Measurements from ENCODE around the gene RAB6B.

The RAB6B gene

DNA sequence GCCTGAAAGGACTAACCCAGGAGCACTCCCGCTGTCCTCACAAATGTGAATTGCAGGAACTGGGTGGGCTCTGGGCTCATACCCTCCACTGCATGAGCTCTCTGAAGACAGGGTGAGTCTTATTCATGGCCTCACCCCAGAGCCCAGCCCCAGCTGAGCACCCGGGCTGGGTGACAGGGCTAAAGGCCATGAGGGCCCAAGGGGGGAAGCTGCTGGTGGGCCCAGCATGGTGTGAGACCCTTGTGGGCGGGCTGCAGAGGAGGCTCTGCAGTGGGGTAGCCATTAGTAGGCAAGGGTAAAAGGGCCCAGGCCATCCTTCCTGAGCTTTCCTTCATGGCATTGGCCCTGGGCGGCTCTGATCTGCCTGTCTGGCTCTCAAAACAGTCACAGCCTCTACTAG, 59.7 kb downstream of the RAB6B start:
- no peak for DNase-seq (ENCODE audit: low read depth)

DNA sequence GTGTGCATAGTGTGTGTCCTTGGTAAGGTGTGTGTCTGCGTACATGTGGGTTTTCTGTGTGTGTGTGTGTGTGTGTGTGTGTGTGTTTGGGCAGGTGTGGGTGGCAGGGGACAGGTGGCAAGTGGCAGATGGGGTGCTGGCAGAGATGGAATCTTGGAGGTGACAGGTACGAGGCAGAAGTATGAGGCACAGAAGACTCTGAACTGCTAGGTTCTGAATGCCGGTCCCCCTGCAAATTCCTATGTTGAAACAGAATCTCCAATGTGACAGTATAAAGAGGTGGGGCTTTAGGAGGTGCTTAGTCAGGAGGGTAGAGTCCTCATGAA, 60.3 kb downstream of the RAB6B start:
- DNase-seq (ENCODE audit: low read depth) = no peak

DNA sequence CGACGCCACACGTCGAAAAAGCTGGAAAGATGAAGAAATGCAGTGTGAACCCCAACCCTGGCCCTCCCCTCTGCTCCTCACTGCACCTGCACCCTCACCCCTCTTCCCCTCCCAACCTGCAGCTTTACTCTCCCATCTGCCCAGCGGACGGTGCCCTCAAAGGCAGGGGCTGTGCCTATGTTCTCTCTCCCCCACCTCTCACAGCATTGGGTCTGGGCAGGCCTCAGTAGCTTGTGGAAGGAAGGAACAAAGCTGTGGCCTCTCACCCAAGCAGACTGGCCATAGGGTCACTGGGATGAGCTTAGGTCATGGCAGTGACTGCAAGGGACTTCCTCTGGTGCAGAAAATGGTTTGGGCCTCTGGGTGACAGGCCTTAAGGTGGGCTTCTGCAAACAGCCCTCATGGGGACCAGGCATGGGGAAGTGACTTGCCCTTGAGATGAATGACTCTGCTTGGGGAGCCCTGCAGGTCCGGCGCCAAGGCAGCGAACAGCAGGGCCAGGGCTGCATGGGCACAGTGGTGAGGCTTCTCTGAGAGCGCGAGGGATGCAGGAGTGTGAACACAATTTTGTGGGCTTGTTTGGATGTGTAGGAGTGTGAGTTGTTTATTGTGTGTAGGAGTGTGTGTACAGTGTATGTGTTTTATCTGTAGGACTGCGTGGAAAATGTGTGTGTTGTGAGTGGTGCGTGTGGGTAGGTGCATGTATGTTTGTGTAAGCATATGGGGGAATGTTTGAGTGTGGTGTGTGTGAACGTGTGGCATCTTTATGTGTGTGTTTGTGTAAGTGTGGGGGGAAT, 60.9 kb downstream of the RAB6B start:
- DNase-seq (ENCODE audit: low read depth) = no peak

DNA sequence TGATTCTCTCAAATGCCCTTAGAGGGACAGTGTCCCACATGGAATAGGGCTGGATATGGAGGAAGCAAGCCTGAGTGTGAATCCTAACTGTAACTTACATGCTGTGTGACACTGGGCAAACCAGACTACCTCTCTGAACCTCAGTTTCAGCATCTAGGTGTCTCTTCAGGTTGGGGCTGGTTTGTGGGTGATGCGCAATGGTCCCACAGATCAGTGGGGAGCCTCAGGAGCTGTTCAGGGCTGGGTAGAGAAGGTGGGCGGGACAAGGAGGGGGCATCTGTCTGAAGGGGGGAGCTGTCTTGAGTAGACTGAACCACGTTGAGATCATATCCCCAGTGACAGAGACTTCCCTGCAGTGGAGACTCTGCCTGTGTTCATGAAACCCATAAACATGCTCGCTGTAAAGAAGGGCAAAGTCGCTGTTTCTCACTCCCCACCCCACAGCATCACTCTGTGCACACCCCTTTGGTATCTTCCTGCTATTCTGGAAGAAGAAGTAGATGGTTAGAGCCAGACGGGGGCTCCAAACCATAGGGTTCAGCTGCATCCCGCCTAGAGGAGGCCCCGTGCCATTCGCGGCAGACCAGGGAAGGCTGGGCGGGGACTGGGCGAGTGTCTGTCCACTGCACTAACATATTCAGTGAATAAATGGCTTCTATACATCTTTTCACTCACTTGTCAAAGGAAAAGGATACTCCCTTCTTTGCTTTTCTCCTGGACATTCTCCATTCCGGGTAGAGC, 61.6 kb downstream of the RAB6B start:
- DNase-seq (ENCODE audit: low read depth) = no peak

DNA sequence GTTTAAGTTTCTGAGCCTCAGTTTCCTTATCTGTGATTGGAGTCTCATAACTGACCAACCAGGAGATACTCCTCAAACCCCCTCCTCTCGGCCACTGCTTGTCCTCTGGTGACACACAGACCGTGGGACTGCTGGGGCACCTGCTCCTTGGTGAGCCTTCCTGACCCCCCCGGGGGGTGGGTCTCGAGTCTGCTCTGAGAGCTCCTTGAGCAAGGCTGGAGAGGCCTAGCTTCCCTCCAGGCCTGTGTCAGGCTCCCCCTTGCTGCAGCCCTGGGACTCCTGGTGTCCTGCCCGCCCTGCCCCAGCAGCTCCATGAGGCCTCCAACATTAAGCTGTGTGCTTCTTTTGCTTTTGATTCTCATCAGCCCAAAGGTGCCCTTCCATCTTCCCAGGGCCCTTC, 62.4 kb downstream of the RAB6B start:
- no peak for DNase-seq (ENCODE audit: low read depth)

DNA sequence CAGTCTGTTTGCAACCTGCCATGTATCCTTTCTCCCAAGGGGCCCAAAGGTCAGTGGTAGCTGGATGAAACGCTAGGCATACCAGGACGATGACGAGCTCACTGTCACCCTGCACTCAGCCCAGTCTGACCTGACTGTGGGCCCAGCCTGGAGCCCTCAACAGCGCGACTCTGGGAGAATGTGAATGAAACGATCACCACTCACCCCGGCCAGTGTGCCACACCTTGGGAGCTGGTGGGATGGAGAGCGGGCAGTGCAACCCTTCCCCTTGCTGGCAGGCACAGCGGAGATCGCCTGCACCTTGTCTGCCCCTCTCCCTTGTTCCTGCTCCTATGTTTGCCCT, 62.9 kb downstream of the RAB6B start:
- DNase-seq (ENCODE audit: low read depth) = no peak

DNA sequence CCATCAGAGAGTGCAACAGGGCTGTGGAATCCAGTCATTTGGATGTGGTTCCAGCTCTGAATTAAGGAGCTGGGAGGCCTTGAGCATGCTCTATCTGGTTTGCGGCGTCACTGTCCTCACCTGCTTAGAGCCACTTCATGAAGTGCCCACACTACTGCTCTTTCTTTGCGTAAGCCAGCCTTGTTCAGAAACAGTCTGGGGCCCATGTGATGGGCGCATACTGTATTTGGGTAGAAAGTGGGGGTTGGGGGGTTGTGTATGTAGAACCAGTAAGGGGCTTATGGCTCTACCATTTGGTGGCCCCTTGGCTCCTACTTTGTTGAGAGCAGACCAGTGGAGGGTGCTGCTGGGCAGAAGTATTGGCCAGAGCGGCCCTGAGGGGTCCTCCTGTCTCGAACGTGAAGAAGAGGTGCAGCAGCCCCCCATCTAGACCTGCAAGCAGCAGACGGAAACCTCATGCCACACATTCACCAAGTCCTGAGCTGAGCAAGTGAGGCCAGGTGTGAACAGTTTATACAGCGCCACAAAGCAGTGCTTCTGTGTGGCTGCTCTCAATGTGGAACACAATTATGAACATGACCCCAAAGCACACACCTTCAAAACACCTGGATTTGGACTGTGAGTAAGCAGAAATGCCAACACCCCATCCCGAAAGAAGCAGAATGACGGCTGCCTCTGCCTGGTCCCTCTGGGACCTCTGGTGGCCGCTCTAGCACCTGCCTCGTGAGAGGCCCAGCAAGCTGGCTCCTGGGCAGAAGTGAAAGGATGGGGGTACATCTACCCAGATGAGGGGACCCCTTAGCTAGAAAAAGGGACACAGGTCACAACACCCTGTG, 63.5 kb downstream of the RAB6B start:
- DNase-seq (ENCODE audit: low read depth) = no peak

DNA sequence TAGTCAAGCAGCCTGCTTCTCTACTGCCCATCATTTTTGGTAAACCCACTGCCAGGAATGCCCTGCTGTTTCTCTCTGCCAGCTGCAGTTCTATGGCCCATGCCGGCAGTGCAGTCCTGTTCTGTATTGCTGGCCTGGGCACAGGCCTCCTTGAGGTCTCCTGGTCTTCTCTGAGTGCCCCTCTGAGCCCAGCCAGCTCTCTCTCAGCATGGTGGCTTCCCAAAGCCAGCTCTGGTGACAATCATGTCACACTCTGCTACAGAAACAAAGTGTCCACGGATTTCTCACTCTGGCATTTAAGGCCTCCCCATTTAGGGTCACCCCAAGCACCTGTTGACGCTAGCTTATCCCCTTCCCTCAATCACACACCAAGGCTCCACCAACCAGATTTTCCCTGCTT, 65.6 kb downstream of the RAB6B start:
- DNase-seq (ENCODE audit: low read depth) = no peak

DNA sequence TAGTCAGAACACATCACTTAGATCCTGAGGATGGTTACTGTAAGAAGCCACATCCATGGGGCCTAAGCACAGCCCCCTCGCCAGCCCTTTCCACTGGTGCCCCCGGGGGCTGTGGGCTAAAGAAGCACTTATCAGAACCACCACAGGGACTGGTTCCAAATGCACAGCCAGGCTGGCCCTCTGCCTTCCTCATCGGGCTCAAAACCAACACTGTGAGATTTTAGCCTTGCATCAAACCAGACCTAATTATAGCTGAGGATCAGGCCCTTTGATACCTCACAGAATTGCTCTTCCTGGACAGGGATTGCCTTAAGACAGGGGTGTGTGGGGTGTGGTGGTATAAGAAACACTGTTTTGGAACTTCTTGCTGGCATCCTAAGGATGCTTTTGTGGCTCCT, 66.4 kb downstream of the RAB6B start:
- DNase-seq (ENCODE audit: low read depth) = no peak

DNA sequence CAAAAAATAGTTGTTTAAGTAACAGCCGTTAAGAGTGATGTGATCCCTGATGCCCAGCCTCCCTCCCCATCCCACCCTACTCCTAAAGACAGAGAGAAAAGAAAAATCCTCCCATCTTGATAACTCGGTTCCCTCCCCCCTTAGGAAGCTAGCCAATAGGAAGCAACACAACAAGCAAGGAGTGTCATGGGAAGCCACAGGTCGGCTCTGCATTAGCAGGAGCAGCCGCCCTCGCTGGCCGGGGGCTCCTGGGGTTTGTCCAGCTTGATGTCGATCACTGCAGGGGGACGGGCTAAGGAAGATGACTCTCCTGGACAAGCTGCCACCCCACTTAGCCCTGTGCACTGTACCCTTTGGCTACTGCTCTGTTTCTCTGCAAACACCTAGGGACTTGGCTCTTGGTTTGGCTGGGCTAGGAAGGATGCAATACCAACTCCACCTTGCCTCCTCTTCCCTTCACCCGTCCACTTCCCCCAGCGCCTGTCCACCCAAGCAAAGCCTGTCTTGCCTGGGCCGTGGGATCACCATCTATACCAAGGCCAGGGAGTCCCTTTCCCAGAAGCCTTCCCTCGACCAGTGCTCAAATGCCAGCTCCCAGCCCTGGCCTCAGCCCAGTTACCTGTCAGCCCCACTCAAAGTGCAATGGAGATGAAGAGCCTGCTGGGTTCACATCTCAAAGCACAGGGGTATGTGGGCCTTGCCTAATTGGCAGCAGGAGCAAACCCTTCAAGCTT, 66.9 kb downstream of the RAB6B start:
- DNase-seq (ENCODE audit: low read depth) = no peak

DNA sequence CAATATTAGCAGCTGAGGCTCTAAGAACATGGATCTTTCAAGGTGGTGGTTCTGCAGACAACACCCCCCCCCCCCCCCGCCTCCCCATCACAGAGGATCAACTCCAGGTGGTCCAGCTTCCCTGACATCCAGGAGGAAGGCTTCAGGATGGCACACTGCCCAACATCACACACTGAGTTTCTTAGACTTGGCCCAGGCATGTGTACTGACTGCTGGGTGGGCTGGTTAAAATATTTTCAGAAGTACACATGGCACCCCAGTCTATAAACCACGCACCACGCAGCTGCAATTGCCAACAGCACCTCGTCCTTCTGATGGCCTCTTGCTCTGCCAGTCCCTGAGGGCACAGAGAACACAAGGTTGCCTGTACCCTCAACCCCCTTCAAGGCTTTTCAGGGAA, 68.0 kb downstream of the RAB6B start:
- no peak for DNase-seq (ENCODE audit: low read depth)

DNA sequence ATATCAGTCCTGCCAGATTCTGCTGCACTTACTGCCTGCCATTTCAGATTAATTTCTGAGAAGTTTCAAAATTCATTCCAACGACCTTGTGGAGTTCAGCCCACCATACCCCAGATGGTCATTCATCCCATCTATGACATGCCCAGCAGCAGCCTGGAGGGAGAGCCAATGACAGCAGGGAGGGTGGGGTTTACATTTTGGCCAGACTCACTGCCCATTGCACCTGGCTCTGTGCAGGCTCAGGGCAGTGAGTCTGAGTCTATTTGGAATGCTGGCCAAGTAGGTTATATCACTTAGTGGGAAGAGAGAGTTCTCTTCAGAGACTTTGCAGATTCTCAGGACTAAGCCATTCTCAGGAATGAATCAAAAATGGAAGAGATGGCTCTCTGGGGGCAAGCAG, 68.5 kb downstream of the RAB6B start:
- no peak for DNase-seq (ENCODE audit: low read depth)

DNA sequence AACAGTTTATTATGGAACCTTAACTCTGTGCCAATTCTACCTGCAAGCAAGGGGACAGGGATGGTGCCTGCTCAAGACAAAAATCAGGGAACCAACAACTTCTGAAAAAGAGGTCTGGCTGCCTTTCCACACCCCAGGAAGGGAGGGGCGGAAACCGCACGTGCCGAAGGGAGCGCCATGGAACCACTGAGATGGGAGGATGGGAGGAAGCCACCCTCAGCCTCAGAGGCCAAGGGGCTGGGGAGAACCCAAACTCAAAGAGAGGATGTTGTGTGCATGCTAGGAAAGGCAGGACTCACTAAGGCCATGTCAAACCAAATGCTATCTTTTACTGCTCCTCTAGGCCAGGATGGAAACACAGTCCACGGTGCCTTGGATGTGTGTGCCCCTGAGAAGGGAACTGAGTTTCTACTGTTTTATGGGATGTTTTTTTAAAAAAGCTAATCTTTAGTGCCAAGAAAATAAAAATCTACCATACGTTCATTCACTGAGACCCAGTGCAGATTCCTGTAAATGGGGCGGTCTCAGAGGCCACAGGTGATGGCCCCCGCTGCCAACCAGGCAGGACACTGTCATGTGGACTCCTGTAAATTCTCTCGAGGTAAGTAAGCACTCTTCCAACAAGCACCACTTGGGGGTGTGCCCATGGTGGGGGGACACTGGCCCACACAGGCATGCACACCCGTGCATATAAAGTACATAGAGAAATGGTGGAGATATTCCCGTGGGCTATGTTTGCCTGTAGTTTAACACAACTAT, 69.5 kb downstream of the RAB6B start:
- DNase-seq (ENCODE audit: low read depth) = no peak

DNA sequence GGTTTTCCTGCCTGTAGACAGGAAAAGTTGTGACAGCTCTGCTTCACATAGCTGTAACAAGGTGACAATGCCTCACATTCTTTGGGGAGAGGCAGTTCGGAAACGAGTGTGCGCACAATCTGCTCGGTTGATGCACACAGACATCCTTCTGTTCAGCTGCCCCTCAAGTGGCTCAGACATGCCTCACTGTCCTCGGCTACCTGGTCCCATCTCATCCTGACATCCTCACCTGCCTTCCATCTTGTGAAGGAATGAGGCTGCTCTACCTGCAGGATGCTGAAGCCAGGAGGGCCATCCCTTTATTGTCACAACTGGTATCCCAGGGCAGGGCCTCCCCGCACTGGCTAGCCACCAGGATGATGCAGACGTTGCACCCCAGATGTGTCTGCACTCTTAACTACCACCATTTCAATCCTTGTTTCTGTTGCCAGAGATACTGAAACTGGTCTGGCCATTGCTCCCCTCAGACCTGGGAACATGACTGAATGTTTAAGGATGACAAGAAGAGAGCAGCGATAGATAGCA, 70.7 kb downstream of the RAB6B start:
- no peak for DNase-seq (ENCODE audit: low read depth)

DNA sequence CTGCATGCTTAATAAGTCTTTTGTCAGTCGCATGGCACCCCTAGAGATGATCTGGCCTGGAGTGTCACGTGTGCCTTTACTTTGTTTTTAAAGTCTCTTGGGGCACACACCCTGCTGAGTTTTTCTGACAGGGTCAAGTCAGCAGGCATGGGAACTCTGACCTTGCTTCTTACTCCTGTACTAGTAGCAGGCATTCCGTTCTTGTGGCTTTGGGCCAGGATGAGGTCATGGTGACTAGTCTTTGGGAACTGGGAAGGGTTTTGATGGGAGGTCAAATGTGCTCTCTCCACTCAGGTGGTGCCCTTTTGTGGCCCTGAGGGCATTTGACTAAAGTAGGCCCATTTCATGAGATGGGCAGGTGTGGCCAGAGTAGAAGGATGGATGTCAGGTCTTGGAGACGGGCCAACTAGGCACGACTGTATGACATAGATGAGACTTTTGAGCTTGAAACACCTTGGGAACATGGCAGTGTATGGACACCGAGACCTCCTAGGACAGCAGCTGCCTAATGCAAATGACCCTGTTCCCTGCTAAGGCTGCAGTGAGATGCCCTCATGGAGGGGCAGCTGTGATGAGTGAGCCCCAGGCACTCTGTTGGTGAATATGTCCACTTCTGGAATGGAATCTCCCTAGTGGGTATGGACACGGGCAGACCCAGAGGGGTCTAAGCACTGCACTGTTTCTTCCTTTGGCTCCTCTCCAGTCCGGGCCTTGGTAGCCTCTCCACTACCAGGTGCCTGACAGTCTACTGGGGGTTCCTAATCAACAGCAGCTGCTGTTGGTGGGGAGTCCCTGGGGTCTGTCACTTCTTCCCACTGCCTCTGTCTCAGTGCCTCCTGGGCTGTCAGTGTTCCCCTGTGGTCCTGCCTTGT, 73.7 kb downstream of the RAB6B start:
- no peak for DNase-seq (ENCODE audit: low read depth)

DNA sequence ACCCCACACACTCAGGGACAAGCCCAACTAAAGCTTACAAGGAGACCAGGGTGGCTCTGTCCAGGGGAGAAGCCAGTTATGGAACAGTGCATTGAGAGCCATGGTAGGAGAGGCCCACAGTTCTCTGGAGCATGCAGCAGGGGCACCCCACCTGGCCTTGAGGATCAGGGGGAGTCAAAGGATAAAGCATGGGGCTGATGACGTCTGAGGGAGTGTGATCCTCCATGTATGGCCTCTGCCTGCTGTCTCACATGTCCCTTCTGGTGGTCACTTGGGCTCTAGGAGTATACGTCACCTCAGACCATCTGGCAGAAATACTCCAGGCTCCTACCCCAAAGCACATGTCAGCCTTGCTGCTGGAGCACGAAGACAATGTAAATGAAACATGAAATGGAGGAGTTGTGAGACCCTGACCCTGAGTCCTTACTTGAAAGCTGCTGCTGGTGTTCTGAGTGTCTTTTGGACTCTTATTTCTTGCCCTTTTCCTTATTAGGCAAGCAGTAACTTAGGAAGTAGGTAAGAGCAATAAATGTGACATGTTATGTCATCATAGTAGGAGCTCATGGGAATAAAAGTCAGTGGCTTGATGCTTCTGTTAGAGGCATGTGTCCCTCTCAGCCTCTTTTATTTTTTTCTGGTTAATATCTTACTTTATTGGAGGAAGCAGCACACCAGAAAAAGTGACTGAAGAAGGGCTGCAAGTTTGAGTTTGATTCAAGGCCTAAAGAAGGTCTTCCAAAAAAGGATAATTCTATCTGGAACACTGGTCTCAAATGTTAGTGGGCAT, 74.6 kb downstream of the RAB6B start:
- no peak for DNase-seq (ENCODE audit: low read depth)

DNA sequence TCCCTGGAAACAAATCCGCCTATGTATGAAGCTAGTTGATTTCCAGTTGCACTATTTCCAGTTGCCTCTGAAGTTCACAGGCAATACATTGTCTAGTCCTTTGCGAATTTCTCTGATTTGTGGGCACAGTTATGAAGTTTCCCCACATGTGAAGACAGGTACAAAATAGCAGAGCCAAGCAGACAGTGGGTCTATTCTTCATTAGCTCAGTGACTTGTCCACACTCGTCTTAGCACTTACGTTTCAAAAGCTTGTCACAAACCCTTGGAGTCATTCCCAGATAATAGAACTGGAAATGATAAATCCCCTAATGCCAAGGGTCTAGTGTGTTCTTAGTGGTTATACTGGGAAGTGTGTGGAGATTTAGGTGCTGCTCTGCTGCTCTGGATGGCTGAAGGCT, 75.6 kb downstream of the RAB6B start:
- DNase-seq (ENCODE audit: low read depth) = no peak

DNA sequence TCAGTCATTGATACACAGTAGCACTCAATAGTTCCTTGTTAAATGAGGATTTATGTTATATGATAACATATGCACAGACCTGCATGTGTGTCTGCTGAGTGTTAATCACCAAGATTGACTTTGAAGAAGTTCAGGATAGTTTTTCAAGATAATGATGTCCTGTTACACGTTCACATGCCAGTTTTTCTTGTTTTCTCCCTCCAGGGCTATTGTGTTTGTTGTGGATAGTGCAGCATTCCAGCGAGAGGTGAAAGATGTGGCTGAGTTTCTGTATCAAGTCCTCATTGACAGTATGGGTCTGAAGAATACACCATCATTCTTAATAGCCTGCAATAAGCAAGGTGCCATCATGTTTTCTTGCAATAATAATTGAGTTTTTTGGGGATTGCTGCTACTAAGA, 80.3 kb downstream of the RAB6B start:
- no peak for DNase-seq (ENCODE audit: low read depth)

DNA sequence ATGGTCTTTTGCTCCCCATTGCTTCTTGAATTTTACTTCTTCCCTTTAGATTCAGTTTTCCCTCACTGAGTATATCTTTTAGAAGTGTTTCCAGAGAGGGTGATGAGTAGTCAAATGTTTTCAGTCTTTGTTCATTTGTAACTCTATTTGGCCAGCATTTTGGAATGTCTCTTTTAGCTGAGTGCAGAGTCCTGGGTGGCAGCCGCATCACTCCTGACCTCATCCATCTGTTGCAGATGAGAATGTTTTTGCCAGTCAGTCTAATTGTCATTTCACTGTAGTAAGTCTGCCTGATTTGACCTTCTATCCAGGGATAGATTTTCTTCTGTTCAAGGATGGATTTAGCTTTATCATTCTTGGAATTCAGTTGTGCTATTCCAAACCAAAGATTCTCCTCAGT, 82.8 kb downstream of the RAB6B start:
- no peak for DNase-seq (ENCODE audit: low read depth)
